ENCODE measurements around the gene MCTP1. TPM values are rescaled to one million over a fixed set of nuclear protein-coding genes. Genes with fewer than 3 reads are reported as not detected.

MCTP1 gene
- total and polyA plus RNA-seq, 10 of the 15 experiments (the other 5 are each of a cell fraction or from before 2014, with no cell fraction given), result 12.6 to 45.9 (median 18.8) TPM

GRCh38 chr5:94672746-94673145 lies 612.1 kb downstream of the MCTP1 start:
- H3K36me3 ChIP-seq (ENCODE audit: control insufficient read depth in 2 of 2, insufficient read depth in 2 of 2, low read length in 1 of 2), result peaks cover 2 to 4% of the 10 kb centered on the region in 2 experiments; a peak in 1 of 4 replicates
- H2AFZ ChIP-seq (ENCODE audit: control insufficient read depth, low read depth, low read length), result no peak overlapping the region
- ChIA-PET POLR2A (interaction anchor here (0.6 kb wide), 1 partner anchor 613 kb away, joined by 3 read pairs; no protein-coding TSS in a partner anchor), CTCF (interaction anchor here (1.0 to 2.4 kb wide), 4 partner anchors 10 to 148 kb away, joined by 3 to 7 read pairs (median 4); no protein-coding TSS in a partner anchor), SMC1A (ENCODE audit: uncharacterized antibody, unreplicated experiment) (interaction anchor here (1.6 kb wide), 1 partner anchor 148 kb away, joined by 5 read pairs; no protein-coding TSS in a partner anchor), RAD21 (ENCODE audit: unreplicated experiment) (no interaction called here)
- H3K9ac ChIP-seq (ENCODE audit: control insufficient read depth, insufficient read depth, low read length), result no peak overlapping the region
- no peaks in the 10 kb centered on the region for H3K27me3 ChIP-seq (replicated peaks in 1 of 2; ENCODE audit: control insufficient read depth in 2 of 2, insufficient read depth in 2 of 2, low read length in 1 of 2)
- no peaks in the 10 kb centered on the region for H3K9me3 ChIP-seq (replicated peaks; ENCODE audit: control insufficient read depth, insufficient read depth, low read length)
- no peak overlapping the region for H3K27ac ChIP-seq (ENCODE audit: control insufficient read depth, insufficient read depth)
- no peaks in the 10 kb centered on the region for H3K79me2 ChIP-seq (ENCODE audit: control insufficient read depth, insufficient read depth, low read length)
- in situ Hi-C loops (cut with MboI) (no loop called here), intact Hi-C loops (cut with micrococcal nuclease; ENCODE audit: unreplicated experiment) (no loop called here)
- no peaks in the 10 kb centered on the region for H3K4me1 ChIP-seq (ENCODE audit: control insufficient read depth, insufficient read depth, low read length)
- H3K4me3 ChIP-seq, result no peak overlapping the region
- no peaks in the 10 kb centered on the region for H4K20me1 ChIP-seq (ENCODE audit: control insufficient read depth, insufficient read depth)
- ATAC-seq, result no peak
- 95% methylated on average over 1 of the region's 1 CpG for WGBS (ENCODE audit: insufficient coverage, insufficient replicate concordance, low lambda C conversion rate, missing lambda C conversion rate)
- no TSS peak for BruUV-seq (replicated peaks)
- no peak for DNase-seq (ENCODE audit: low read depth, low spot score)
- TF ChIP-seq ZZZ3 (IDR thresholded peaks at IDR 0.05; ENCODE audit: control insufficient read depth, insufficient read length, low read depth) (no peak), ASH2L (IDR thresholded peaks at IDR 0.05; ENCODE audit: borderline replicate concordance, low read depth) (no peak), PBX3 (IDR thresholded peaks at IDR 0.05; ENCODE audit: insufficient replicate concordance, low read depth, low read length) (no peak), IRF4 (IDR thresholded peaks at IDR 0.05; ENCODE audit: low read depth, low read length) (no peak), RFX5 (IDR thresholded peaks at IDR 0.05; ENCODE audit: low read depth, low read length) (no peak)
- TF ChIP-seq, protein P1, sequence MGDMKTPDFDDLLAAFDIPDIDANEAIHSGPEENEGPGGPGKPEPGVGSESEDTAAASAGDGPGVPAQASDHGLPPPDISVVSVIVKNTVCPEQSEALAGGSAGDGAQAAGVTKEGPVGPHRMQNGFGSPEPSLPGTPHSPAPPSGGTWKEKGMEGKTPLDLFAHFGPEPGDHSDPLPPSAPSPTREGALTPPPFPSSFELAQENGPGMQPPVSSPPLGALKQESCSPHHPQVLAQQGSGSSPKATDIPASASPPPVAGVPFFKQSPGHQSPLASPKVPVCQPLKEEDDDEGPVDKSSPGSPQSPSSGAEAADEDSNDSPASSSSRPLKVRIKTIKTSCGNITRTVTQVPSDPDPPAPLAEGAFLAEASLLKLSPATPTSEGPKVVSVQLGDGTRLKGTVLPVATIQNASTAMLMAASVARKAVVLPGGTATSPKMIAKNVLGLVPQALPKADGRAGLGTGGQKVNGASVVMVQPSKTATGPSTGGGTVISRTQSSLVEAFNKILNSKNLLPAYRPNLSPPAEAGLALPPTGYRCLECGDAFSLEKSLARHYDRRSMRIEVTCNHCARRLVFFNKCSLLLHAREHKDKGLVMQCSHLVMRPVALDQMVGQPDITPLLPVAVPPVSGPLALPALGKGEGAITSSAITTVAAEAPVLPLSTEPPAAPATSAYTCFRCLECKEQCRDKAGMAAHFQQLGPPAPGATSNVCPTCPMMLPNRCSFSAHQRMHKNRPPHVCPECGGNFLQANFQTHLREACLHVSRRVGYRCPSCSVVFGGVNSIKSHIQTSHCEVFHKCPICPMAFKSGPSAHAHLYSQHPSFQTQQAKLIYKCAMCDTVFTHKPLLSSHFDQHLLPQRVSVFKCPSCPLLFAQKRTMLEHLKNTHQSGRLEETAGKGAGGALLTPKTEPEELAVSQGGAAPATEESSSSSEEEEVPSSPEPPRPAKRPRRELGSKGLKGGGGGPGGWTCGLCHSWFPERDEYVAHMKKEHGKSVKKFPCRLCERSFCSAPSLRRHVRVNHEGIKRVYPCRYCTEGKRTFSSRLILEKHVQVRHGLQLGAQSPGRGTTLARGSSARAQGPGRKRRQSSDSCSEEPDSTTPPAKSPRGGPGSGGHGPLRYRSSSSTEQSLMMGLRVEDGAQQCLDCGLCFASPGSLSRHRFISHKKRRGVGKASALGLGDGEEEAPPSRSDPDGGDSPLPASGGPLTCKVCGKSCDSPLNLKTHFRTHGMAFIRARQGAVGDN (IDR thresholded peaks at IDR 0.05), result no peak
- TF ChIP-seq, protein P2, sequence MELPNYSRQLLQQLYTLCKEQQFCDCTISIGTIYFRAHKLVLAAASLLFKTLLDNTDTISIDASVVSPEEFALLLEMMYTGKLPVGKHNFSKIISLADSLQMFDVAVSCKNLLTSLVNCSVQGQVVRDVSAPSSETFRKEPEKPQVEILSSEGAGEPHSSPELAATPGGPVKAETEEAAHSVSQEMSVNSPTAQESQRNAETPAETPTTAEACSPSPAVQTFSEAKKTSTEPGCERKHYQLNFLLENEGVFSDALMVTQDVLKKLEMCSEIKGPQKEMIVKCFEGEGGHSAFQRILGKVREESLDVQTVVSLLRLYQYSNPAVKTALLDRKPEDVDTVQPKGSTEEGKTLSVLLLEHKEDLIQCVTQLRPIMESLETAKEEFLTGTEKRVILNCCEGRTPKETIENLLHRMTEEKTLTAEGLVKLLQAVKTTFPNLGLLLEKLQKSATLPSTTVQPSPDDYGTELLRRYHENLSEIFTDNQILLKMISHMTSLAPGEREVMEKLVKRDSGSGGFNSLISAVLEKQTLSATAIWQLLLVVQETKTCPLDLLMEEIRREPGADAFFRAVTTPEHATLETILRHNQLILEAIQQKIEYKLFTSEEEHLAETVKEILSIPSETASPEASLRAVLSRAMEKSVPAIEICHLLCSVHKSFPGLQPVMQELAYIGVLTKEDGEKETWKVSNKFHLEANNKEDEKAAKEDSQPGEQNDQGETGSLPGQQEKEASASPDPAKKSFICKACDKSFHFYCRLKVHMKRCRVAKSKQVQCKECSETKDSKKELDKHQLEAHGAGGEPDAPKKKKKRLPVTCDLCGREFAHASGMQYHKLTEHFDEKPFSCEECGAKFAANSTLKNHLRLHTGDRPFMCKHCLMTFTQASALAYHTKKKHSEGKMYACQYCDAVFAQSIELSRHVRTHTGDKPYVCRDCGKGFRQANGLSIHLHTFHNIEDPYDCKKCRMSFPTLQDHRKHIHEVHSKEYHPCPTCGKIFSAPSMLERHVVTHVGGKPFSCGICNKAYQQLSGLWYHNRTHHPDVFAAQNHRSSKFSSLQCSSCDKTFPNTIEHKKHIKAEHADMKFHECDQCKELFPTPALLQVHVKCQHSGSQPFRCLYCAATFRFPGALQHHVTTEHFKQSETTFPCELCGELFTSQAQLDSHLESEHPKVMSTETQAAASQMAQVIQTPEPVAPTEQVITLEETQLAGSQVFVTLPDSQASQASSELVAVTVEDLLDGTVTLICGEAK (IDR thresholded peaks at IDR 0.05; ENCODE audit: borderline replicate concordance), result no peak
- TF ChIP-seq, protein P3, sequence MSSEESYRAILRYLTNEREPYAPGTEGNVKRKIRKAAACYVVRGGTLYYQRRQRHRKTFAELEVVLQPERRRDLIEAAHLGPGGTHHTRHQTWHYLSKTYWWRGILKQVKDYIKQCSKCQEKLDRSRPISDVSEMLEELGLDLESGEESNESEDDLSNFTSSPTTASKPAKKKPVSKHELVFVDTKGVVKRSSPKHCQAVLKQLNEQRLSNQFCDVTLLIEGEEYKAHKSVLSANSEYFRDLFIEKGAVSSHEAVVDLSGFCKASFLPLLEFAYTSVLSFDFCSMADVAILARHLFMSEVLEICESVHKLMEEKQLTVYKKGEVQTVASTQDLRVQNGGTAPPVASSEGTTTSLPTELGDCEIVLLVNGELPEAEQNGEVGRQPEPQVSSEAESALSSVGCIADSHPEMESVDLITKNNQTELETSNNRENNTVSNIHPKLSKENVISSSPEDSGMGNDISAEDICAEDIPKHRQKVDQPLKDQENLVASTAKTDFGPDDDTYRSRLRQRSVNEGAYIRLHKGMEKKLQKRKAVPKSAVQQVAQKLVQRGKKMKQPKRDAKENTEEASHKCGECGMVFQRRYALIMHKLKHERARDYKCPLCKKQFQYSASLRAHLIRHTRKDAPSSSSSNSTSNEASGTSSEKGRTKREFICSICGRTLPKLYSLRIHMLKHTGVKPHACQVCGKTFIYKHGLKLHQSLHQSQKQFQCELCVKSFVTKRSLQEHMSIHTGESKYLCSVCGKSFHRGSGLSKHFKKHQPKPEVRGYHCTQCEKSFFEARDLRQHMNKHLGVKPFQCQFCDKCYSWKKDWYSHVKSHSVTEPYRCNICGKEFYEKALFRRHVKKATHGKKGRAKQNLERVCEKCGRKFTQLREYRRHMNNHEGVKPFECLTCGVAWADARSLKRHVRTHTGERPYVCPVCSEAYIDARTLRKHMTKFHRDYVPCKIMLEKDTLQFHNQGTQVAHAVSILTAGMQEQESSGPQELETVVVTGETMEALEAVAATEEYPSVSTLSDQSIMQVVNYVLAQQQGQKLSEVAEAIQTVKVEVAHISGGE (CRISPR knock-in tag; IDR thresholded peaks at IDR 0.05), result no peak
- H3K4me2 ChIP-seq (ENCODE audit: control insufficient read depth, insufficient read depth), result no peak overlapping the region
- FAIRE-seq, result no peak

All from GM12878 (cell line).